GM18520 (cell line): ENCODE measurements around the gene INTS4.
"Not testable (repeated sequence)": the region's sequence is repeated elsewhere in the genome, so short reads cannot be mapped to it uniquely, and the experiment has no call there.

Experiments
- ATAC-seq: cut with Tn5 transposase; IDR thresholded peaks from one replicate; pipeline ENCODE4 v1.9.1; 2021; ENCODE audit not compliant: unreplicated experiment

Gene INTS4

GRCh38 chr11:77884186-77884828 lies 110.2 kb downstream of the INTS4 start:
- no peak for ATAC-seq

GRCh38 chr11:77883775-77884174 lies 110.7 kb downstream of the INTS4 start:
- no peak for ATAC-seq

GRCh38 chr11:77882396-77882795 lies 112.1 kb downstream of the INTS4 start:
- ATAC-seq: no peak

GRCh38 chr11:77879218-77879617 lies 115.2 kb downstream of the INTS4 start:
- no peak for ATAC-seq

- not testable (repeated sequence) for ATAC-seq
Observed at GRCh38 chr11:77878247-77878646, 116.2 kb downstream of the INTS4 start.

GRCh38 chr11:77876045-77876444 lies 118.4 kb downstream of the INTS4 start:
- ATAC-seq: no peak

GRCh38 chr11:77874206-77874605 lies 120.3 kb downstream of the INTS4 start:
- no peak for ATAC-seq

- ATAC-seq: no peak
Observed at GRCh38 chr11:77873345-77873744, 121.1 kb downstream of the INTS4 start.

- no peak for ATAC-seq
Observed at GRCh38 chr11:77871855-77872254, 122.6 kb downstream of the INTS4 start.

GRCh38 chr11:77868744-77869143 lies 125.7 kb downstream of the INTS4 start:
- no peak for ATAC-seq

- ATAC-seq: no peak
Observed at GRCh38 chr11:77866336-77866735, 128.1 kb downstream of the INTS4 start.

- no peak for ATAC-seq
Observed at GRCh38 chr11:77865805-77866204, 128.7 kb downstream of the INTS4 start.

- not testable (repeated sequence) for ATAC-seq
Observed at GRCh38 chr11:77861444-77861843, 133.0 kb downstream of the INTS4 start.

GRCh38 chr11:77857906-77858457 lies 136.5 kb downstream of the INTS4 start:
- ATAC-seq: not testable (repeated sequence)

- no peak for ATAC-seq
Observed at GRCh38 chr11:77854838-77855237, 139.6 kb downstream of the INTS4 start.

- no peak for ATAC-seq
Observed at GRCh38 chr11:77851503-77851902, 143.0 kb downstream of the INTS4 start.

- not testable (repeated sequence) for ATAC-seq
Observed at GRCh38 chr11:77843700-77844099, 150.8 kb downstream of the INTS4 start.

- no peak for ATAC-seq
Observed at GRCh38 chr11:77842441-77843121, 151.9 kb downstream of the INTS4 start.

GRCh38 chr11:77833302-77833701 lies 161.2 kb downstream of the INTS4 start:
- no peak for ATAC-seq

- no peak for ATAC-seq
Observed at GRCh38 chr11:77828926-77829325, 165.5 kb downstream of the INTS4 start.
